HG03159 (cell line): Measurements from ENCODE around the gene ARID1B.

Experiments
- ATAC-seq: cut with Tn5 transposase; IDR thresholded peaks from one replicate; pipeline ENCODE4 v1.9.1; 2021; ENCODE audit warnings: mild to moderate bottlenecking, moderate library complexity; ENCODE audit not compliant: unreplicated experiment

ARID1B gene

GRCh38 chr6:157194643-157195042 lies 417.5 kb downstream of the ARID1B start:
- no peak for ATAC-seq

- ATAC-seq: no peak
Measured at GRCh38 chr6:157196391-157196790, 419.2 kb downstream of the ARID1B start.

- no peak for ATAC-seq
Measured at GRCh38 chr6:157198425-157199279, 421.5 kb downstream of the ARID1B start.

- ATAC-seq: no peak
Measured at GRCh38 chr6:157200117-157200516, 422.9 kb downstream of the ARID1B start.

GRCh38 chr6:157200611-157201010 lies 423.4 kb downstream of the ARID1B start:
- ATAC-seq: no peak

GRCh38 chr6:157201083-157201482 lies 423.9 kb downstream of the ARID1B start:
- no peak for ATAC-seq

GRCh38 chr6:157203312-157203744 lies 426.1 kb downstream of the ARID1B start:
- ATAC-seq: peak; percentile 94

GRCh38 chr6:157203764-157204163 lies 426.6 kb downstream of the ARID1B start:
- ATAC-seq: peak; percentile 19

GRCh38 chr6:157205473-157206358 lies 428.5 kb downstream of the ARID1B start:
- ATAC-seq: no peak

- ATAC-seq: no peak
Measured at GRCh38 chr6:157206359-157206815, 429.2 kb downstream of the ARID1B start.

- no peak for ATAC-seq
Measured at GRCh38 chr6:157207521-157208076, 430.4 kb downstream of the ARID1B start.

- ATAC-seq: no peak
Measured at GRCh38 chr6:157209865-157210530, 432.8 kb downstream of the ARID1B start.

GRCh38 chr6:157210954-157211353 lies 433.8 kb downstream of the ARID1B start:
- ATAC-seq: no peak

- no peak for ATAC-seq
Measured at GRCh38 chr6:157211603-157212455, 434.7 kb downstream of the ARID1B start.

GRCh38 chr6:157213426-157213825 lies 436.2 kb downstream of the ARID1B start:
- ATAC-seq: no peak

- ATAC-seq: no peak
Measured at GRCh38 chr6:157213907-157214565, 436.9 kb downstream of the ARID1B start.

GRCh38 chr6:157215717-157216116 lies 438.5 kb downstream of the ARID1B start:
- ATAC-seq: no peak

GRCh38 chr6:157216570-157216969 lies 439.4 kb downstream of the ARID1B start:
- no peak for ATAC-seq

- ATAC-seq: no peak
Measured at GRCh38 chr6:157217198-157217893, 440.2 kb downstream of the ARID1B start.
